Mucosa of rectum (tissue), 2 donors: ENCODE measurements around the gene CDK8.

ENCODE experiments used
- H3K27ac ChIP-seq, 2 donors: one replicate each; pipeline ENCODE4 v1.7.0; 2013; ENCODE audit warnings: inconsistent platforms in 2 of 2, low read depth in 2 of 2, low read length in 2 of 2
- H3K27me3 ChIP-seq, 2 donors: one replicate each; pipeline ENCODE4 v1.7.0; 2013; ENCODE audit warnings: low read length in 2 of 2; ENCODE audit not compliant: control insufficient read depth in 2 of 2, insufficient read depth in 2 of 2
- H3K36me3 ChIP-seq, 2 donors: one replicate each; pipeline ENCODE4 v1.7.0; 2013; ENCODE audit warnings: low read length in 2 of 2; ENCODE audit not compliant: control insufficient read depth in 2 of 2, insufficient read depth in 2 of 2
- H3K4me1 ChIP-seq, 2 donors: one replicate each; pipeline ENCODE4 v1.7.0; 2013; ENCODE audit warnings: low read length in 2 of 2, mild to moderate bottlenecking in 1 of 2; ENCODE audit not compliant: control insufficient read depth in 2 of 2, insufficient read depth in 2 of 2
- H3K4me3 ChIP-seq, 2 donors: one replicate each; pipeline ENCODE4 v1.7.0; 2013; ENCODE audit warnings: low read length in 2 of 2
- H3K9ac ChIP-seq, 2 donors: one replicate each; pipeline ENCODE4 v1.7.0; 2013; ENCODE audit warnings: low read length in 2 of 2, low read depth in 1 of 2, mild to moderate bottlenecking in 1 of 2
- H3K9me3 ChIP-seq, 2 donors: one replicate each; pipeline ENCODE4 v1.7.0; 2013; ENCODE audit warnings: low read length in 2 of 2; ENCODE audit not compliant: control insufficient read depth in 2 of 2
- donor health status: healthy.
- donor health status: Normal muscosa, but diverticular disease.

CDK8 gene

GRCh38 chr13:26253787-26254582 is at the start of gene CDK8:
Gene CDK8 (plus strand): TSS chr13:26254129. CDS start chr13:26254642, 513 bp downstream.
- H3K4me1 ChIP-seq = peaks cover 8 to 11% of the 10 kb centered on the region in 2 donors
- H3K27ac ChIP-seq = peak within 1 kb of the TSS; percentile 93 to 94

GRCh38 chr13:26208287-26208686 is 45.6 kb upstream of the CDK8 start:
- H3K27ac ChIP-seq = no peak overlapping the region
- H3K27me3 ChIP-seq = no peaks in the 10 kb centered on the region
- no peaks in the 10 kb centered on the region for H3K4me1 ChIP-seq
- H3K9me3 ChIP-seq = no peaks in the 10 kb centered on the region
- no peak overlapping the region for H3K9ac ChIP-seq
- peaks cover 33 to 39% of the 10 kb centered on the region in 2 donors for H3K36me3 ChIP-seq
- H3K4me3 ChIP-seq = no peak overlapping the region

More at GRCh38 chr13:26253787-26254582, at the start of gene CDK8:
- peak within 1 kb of the TSS; percentile 72 to 81 for H3K9ac ChIP-seq
- H3K27me3 ChIP-seq = peaks cover 0 to 4% of the 10 kb centered on the region in 2 donors
- no peaks in the 10 kb centered on the region for H3K9me3 ChIP-seq
- no peaks in the 10 kb centered on the region for H3K36me3 ChIP-seq
- H3K4me3 ChIP-seq = peak within 1 kb of the TSS; percentile 86 to 93

GRCh38 chr13:26213345-26213744 is 40.6 kb upstream of the CDK8 start:
- Histone ChIP-seq H3K4me1 (no peaks in the 10 kb centered on the region), H3K4me3 (no peak overlapping the region), H3K36me3 (peaks cover 50 to 78% of the 10 kb centered on the region in 2 donors), H3K27ac (no peak overlapping the region), H3K9me3 (no peaks in the 10 kb centered on the region), H3K9ac (no peak overlapping the region), H3K27me3 (no peaks in the 10 kb centered on the region)

GRCh38 chr13:26213982-26214381 is 39.9 kb upstream of the CDK8 start:
- H3K4me3 ChIP-seq = no peak overlapping the region
- no peak overlapping the region for H3K9ac ChIP-seq
- no peak overlapping the region for H3K27ac ChIP-seq
- H3K9me3 ChIP-seq = no peaks in the 10 kb centered on the region
- H3K36me3 ChIP-seq = peaks cover 50 to 73% of the 10 kb centered on the region in 2 donors
- H3K27me3 ChIP-seq = no peaks in the 10 kb centered on the region
- H3K4me1 ChIP-seq = no peaks in the 10 kb centered on the region

GRCh38 chr13:26216042-26216441 is 37.9 kb upstream of the CDK8 start:
- H3K4me3 ChIP-seq = no peak overlapping the region
- H3K27ac ChIP-seq = no peak overlapping the region
- no peaks in the 10 kb centered on the region for H3K9me3 ChIP-seq
- H3K27me3 ChIP-seq = no peaks in the 10 kb centered on the region
- peaks cover 53 to 67% of the 10 kb centered on the region in 2 donors for H3K36me3 ChIP-seq
- H3K9ac ChIP-seq = no peak overlapping the region
- H3K4me1 ChIP-seq = peaks cover 4 to 9% of the 10 kb centered on the region in 2 donors

GRCh38 chr13:26219726-26220125 is 34.2 kb upstream of the CDK8 start:
- H3K27ac ChIP-seq = no peak overlapping the region
- H3K4me1 ChIP-seq = peaks cover 11 to 15% of the 10 kb centered on the region in 2 donors
- peaks cover 34 to 40% of the 10 kb centered on the region in 2 donors for H3K36me3 ChIP-seq
- H3K9me3 ChIP-seq = no peaks in the 10 kb centered on the region
- H3K9ac ChIP-seq = no peak overlapping the region
- no peak overlapping the region for H3K4me3 ChIP-seq
- no peaks in the 10 kb centered on the region for H3K27me3 ChIP-seq

- H3K4me1 ChIP-seq = peaks cover 11 to 15% of the 10 kb centered on the region in 2 donors
- H3K27me3 ChIP-seq = no peaks in the 10 kb centered on the region
- H3K4me3 ChIP-seq = peak overlapping the region; percentile 22 to 93
- no peaks in the 10 kb centered on the region for H3K9me3 ChIP-seq
- H3K36me3 ChIP-seq = peaks cover 27 to 32% of the 10 kb centered on the region in 2 donors
- H3K27ac ChIP-seq = no peak overlapping the region
- no peak overlapping the region for H3K9ac ChIP-seq
Measured at GRCh38 chr13:26220575-26220974, 33.4 kb upstream of the CDK8 start.

- H3K27me3 ChIP-seq = no peaks in the 10 kb centered on the region
- no peaks in the 10 kb centered on the region for H3K9me3 ChIP-seq
- peak overlapping the region; percentile 93 to 100 for H3K4me3 ChIP-seq
- H3K9ac ChIP-seq = peak overlapping the region; percentile 94 to 99
- peaks cover 11 to 15% of the 10 kb centered on the region in 2 donors for H3K4me1 ChIP-seq
- peaks cover 24 to 27% of the 10 kb centered on the region in 2 donors for H3K36me3 ChIP-seq
- peak overlapping the region; percentile 98 to 99 for H3K27ac ChIP-seq
Measured at GRCh38 chr13:26221399-26221720, 32.6 kb upstream of the CDK8 start.

- Histone ChIP-seq H3K4me3 (peak within 1 kb of the TSS; percentile 93 to 100), H3K27ac (peak within 1 kb of the TSS; percentile 98 to 99), H3K4me1 (peaks cover 11 to 15% of the 10 kb centered on the region in 2 donors), H3K9me3 (no peaks in the 10 kb centered on the region), H3K9ac (peak within 1 kb of the TSS; percentile 94 to 99), H3K27me3 (no peaks in the 10 kb centered on the region), H3K36me3 (peaks cover 19 to 27% of the 10 kb centered on the region in 2 donors)
Measured at GRCh38 chr13:26221721-26222519, 32.0 kb upstream of the CDK8 start, which contains the start of gene RNF6. Gene RNF6 (minus strand): TSS chr13:26222314. CDS start chr13:26219649, 2,665 bp downstream.
